NCI-H1436 treated with DMSO at 0.1 percent for 48 hours (cell line): Measurements from ENCODE around the gene KIF6.
"Not testable (repeated sequence)": the region's sequence is repeated elsewhere in the genome, so short reads cannot be mapped to it uniquely, and the experiment has no call there.

Experiments
- DNase-seq: peaks from one replicate; lab custom pipeline; 2025; lab: John Stamatoyannopoulos, UW

KIF6 gene

DNA sequence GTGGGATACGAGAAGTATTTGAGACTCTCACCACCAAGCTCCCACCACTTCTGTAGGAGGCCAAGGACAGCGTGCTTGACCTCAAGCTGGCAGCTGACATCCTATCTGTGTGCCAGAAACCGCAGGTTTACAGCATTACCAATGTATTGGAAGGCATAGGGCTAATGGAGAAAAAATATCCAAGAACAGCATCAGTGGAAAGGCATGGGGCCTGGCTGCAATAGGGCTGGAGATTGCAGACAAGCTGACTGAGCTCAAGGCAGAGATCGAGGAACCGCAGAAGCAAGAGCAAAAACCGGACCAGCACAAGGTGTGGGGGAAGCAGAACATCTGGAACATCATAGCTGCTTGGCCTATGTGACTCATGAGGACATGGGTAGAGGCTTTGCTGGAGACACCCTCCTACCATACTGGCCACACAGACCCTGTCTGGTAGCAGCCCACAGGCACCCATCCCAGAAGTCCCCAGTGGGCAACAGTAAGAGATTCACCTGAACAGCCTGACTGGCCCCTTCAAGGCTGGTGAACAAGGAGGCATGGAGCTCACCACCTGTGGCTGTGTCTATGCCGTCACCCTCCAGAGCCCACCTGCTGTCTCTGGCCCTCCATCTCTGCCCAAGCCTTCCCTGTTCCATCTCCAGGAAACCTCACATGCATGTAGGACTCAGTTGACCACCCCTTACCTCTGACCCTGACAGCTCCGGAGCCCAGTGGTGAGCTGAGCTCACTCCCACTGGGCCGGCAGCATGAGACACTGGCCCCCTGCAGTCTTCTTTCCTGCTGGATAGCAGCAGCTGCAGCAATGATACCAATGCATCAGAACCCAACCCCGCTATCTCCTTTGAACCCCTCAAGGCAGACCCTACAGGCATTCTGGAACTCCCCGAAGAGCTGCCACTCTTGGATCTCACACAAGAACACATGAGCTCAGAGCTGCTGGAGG, 171.1 kb downstream of the KIF6 start:
- DNase-seq = no peak

DNA sequence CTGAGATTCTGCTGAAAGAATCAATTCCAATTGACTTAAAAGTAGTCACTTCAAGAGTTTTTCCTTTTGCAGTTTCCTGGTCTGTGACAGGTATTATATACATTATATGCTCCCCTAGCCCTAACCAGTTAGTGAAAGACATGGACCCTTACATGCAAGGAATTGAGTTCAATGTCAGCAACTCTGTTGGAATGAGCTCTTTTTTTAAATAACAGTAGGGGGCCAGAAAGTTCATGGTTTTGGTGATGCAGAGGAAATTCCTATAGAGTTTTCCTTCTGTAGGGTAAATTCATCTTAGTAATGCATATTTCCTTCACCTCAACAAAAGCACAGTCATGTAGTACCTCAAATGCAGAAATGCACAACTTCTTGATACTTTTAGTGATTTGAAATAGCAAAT, 172.2 kb downstream of the KIF6 start:
- DNase-seq = no peak

DNA sequence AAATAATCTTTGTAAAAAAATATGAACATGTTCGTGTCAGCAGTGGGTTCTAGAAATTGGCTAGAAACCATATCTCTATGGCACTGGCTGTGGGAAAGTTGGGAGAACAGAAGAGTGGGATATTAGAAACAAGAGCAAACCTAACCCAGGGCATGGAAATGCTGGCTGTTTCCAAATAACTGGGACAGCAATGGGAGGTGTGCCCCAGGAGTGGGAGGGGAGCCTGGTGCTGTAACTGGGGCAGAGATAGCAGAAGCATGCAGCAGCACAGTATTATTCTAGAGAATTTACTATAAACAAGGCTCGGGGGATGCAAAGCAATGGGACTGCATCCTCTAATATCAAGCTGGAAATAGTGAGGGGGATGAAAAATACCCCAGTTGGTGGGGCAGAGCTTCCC, 175.0 kb downstream of the KIF6 start:
- DNase-seq = no peak

DNA sequence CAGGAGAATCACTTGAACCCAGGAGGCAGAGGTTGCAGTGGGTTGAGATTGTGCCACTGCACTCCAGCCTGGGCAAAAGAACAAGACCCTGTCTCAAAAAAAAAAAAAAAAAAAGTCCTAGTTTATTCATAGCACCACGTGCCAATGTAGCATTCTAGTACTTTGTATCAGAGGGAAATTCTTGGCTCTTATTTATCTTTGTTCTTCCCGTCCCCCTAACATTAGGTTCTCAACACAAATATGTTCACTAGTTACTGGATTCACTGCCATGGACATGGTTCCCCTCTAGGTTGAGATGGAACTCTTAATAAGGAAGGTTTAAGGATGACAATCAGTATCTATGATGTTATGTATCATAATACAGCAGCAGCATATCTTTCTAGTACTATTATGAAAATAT, 178.5 kb downstream of the KIF6 start:
- no peak for DNase-seq

DNA sequence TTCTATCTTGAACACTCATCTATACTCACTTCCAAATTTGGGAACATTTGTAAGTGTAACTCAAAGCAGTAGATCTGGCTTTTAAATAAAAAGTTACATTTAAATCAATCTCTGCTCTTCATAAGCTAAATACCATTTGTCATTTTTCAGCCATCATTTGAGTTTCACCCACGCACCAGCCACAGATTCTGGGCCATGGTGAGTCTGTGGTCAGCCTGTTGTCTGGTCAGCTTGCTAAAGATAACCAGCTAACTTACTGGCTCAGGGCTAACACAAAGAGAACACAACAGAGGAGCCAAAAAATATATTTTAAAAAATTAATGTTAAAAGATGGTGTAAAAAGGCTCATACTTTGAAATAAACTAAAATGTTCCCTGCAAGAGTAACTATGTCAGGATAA, 181.3 kb downstream of the KIF6 start:
- no peak for DNase-seq

DNA sequence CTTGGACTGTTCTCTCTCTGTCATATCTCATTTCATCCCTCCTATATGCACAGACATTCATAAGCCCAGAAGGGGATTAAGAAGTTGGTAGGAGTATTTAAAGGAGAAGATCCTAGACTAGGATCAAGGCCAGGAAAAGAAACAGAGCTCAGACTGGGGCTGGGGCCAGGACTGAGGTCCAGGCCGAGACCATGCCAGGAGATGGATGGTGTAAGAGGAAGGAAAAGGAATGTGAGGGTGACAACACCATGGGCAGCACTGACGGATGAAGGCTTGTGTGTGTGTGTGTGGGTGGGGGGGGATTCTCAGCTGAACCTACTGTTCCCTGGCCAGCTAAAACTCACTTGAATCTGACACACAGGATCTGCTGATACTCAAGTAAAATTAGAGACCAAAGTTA, 182.1 kb downstream of the KIF6 start:
- DNase-seq = no peak

DNA sequence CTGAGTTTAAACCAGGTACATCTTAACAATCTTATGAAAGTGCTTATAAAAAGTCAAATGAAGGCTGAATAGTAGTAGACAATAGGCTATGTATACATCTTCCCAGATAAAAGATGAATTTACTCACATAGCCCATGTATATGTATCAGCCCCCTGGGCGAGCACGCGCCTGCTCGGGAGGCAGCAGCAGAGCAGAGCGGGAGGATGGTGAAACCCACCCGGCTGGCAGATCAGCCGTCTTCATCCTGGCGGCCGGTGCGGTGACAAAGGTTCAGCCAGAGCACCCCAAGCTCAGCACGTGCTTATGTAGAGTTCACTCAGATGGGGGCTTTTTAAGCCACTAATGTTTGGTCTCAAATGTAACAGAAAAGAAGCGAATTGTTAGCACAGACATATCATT, 184.8 kb downstream of the KIF6 start:
- no peak for DNase-seq

DNA sequence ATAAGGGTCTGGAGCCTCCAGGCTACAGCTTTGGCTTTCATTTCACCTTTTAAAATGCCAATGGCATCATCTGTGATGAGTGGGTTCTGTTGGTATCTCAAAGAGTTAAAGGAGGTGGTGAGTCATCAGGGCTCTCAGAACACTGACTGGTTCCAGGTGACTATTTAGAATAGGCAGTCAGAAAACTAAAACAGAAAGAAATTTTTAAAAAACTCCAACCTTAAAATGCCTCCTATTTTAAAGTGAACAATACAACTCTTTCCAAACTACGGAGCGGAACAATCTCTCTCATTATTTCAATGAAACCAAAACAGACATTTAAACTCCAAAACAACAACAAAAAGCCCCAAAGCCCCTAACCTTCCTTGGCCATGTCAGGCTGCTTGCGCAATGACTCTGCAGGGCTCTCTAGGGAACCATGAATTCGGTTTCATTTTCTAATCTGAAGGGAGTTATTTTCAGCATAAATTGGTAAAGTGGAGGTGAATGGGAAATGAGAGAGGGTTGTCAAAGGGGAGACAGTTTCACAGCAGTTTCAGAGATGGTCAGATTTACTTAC, 194.9 kb downstream of the KIF6 start:
- DNase-seq = no peak

DNA sequence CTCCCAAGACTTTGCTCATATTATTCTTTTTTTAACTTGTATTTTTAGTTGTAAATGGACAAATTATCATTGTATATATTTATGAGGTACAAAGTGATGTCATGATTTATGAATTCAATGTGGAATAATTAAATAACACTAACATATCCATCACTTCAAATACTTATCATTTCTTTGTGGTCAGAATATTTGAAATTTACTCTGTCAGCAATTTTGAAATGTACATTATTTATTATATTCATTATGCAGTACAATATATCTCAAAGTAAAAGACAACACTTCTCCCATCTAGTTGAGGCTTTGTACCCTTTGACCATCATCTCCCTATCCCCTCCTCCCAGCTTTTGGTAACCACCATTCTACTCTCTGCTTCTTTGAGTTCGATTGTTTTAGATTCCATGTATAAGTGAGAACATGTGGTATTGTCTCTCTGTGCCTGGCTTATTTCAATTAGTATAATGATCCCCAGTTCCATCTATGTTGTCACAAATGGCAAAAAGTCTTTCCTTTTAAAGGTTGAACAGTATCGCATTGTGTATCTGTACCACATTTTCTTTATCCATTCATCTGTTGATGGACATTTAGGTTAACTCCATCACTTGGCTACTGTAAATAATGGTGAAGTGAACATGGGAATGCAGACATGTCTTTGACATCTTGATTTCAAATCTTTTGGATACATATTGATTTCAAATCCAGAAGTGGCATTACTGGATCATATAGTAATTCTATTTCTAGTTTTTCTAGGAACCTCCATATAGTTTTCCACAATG, 197.2 kb downstream of the KIF6 start:
- no peak for DNase-seq

DNA sequence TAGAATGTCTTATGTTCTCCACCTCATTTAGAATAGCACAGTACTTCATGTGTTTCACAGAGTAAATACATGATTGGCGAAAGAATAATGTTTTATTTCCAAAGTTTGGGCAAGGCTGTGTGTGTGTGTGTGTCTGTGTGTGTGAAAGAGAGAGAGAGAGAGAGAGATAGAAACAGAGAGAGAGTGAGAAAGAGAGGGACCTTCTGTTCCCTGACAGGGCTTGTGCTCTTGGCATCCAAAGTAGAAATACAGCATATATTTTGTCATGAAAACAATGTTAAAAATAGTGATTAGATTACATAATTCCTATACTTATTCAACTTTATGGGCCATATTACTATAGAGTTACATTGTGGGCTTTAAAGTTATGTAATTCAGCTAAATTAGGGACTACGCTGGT, 201.2 kb downstream of the KIF6 start:
- DNase-seq = no peak

DNA sequence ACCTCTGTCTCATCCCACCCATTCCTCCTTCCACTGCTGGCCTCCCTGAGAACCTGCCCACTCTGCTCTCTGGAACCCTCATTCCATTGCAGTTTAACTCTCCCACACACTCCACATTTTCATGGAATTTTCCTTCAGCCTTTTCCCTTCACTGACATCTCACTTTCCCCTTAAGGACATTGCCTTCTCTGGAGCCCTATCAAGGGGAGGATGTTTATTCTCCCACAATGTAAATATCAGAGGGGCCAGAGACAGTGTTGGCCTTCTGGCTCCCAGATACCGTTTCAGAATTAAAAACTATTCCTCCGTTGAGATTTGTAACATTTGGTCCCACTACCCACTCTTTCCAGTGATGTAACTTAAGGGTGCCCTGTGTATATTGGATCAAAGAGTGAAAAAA, 203.2 kb downstream of the KIF6 start:
- no peak for DNase-seq

DNA sequence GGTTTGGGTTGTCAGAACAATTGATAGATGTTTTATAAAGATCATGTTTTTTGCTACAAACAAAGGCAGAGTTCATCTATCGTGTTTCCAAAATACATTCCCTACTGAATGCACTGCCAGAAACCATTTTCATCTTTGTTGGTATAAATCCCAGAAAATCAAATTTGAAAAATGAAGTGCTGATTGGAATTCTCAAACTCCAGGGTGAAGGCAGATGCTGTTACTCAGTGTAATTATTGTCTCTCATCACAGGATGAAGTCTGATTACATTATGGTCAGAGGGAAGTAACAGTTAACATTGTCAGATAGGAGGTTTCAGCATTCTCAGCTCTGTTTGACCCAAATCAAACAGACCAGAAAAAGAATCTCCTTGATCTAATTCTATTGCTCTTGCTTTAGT, 204.3 kb downstream of the KIF6 start:
- no peak for DNase-seq

DNA sequence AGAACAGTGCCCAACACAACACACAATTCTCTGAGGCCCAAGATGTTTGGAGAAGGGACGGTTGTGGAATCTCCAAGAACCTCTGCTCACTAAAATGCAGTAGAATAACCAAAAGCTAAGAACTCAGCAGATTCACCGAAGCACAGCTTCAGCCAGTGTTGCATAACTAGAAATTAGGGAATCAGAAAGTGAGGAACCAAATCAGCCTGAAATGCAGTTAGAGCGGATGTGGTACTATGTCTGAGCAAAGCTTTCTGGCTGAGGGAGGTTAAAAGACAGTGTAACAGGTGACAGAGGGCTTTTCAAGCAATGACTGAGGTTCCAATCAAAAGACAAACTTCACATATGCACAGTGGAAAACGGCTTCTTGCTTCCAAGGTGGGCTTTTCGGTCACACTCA, 204.8 kb downstream of the KIF6 start:
- DNase-seq = no peak

DNA sequence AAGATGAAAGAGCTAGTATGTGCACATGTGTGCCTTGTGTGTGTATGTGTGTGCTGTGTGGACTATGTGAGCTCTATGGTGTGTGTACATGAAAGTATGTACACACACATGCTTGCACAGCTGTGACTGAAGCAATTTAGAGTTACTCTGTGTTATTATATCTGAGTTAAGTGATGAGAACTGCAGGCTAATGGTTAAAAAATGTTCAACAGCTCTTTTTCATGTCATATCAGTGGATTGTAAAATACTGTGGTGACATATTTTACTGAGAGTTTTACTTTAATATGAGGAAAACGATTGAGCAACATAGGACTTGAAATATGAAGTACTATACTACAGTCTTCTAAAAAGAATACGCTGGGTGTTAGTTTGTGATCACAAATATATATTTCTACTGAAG, 207.0 kb downstream of the KIF6 start:
- no peak for DNase-seq

DNA sequence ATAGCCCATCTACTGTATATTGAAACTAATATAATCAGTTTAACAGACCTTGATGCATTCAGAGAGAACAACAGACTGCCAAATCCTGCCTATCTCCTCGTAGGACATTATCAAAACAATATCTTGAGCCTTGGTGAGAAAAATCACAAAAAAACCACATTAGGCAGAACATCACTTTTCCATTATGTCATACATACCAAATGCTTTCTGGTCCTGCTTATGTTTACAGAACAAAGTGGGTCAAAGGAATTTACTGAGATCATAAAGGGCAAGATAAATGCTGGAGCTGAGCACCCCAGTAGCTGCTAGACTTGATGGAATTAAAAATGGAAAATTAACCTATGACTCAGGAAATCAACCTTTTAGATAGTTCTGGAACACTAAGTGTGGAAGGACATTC, 207.5 kb downstream of the KIF6 start:
- no peak for DNase-seq

DNA sequence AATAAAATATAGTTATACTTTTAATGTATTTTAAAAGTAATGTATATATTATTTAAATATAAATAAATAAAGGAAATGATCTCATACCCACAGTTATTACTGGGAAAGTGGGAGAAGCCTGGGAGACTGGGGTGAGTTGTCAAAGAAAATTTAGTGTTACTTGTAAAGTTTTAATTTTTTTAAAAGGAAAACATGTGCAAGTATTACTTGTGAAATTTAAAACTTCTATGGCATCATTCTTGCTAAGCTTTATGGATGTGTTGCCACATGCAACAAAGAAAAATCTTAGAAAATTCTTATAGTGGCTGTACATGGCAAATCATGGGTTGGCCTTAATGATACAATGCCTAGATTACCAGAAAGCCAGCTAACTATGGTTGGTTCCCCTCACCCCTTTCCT, 208.7 kb downstream of the KIF6 start:
- no peak for DNase-seq

DNA sequence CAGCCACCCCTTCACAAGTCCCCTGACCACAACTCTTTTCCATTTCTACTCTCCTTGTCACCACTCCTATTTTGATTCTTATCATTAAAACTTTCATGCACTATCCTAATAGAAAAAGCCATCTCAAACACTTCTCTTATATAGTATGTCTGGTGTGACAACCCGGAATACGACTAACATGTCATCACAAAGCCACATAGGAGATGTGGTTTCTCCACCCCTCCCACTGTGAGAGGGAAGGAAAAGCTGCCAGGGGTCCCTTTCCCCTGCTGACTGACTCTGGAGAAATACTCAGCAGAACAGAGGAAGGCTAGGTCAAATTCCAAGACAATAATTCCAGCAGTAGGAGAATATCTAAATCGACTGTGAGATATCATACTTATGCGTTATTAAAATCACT, 209.7 kb downstream of the KIF6 start:
- DNase-seq = no peak

DNA sequence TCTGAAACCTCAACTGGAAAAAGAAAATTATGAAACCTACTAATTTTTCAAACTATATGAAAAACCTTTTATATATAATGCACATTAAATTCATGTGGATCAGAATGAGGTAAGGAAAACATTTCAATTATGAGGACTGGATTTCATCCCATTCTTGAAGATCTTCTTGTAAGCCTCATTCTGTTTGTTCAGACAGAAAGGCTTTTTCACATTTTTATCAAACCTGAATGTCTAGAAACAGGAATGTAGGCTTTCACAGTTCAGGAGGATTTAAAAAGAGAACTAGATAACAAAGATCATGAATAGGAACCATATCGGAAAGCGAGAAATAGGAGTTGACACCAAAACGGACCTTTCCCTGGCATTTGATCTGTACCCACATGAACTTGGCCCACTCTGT, 210.2 kb downstream of the KIF6 start:
- no peak for DNase-seq

DNA sequence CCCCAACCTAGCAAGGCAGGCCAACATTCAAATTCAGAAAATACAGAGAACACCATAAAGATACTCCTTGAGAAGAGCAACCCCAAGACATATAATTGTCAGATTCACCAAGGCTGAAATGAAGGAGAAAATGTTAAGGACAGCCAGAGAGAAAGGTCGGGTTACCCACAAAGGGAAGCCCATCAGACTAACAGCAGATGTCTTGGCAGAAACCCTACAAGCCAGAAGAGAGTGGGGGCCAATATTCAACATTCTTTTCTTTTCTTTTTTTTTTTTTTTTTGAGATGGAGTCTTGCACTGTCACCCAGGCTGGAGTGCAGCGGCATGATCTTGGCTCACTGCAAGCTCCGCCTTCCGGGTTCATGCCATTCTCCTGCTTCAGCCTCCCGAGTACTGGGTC, 215.4 kb downstream of the KIF6 start:
- DNase-seq = not testable (repeated sequence)

DNA sequence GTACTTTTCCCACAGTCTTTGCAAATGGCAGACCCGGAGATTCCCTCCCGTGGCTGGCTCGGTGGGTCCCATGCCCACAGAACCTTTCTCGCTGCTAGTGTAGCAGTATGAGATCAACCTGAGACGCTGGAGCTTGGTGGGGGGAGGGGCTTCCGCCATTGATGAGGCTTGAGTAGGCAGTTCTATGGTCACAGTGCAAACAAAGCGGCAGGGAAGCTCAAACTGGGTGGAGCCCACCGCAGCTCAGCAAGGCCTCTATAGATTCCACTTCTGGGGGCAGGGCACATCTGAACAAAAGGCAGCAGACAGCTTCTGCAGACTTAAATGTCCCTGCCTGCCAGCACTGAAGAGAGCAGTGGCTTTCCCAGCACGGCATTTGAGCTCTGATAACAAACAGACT, 216.7 kb downstream of the KIF6 start:
- no peak for DNase-seq

DNA sequence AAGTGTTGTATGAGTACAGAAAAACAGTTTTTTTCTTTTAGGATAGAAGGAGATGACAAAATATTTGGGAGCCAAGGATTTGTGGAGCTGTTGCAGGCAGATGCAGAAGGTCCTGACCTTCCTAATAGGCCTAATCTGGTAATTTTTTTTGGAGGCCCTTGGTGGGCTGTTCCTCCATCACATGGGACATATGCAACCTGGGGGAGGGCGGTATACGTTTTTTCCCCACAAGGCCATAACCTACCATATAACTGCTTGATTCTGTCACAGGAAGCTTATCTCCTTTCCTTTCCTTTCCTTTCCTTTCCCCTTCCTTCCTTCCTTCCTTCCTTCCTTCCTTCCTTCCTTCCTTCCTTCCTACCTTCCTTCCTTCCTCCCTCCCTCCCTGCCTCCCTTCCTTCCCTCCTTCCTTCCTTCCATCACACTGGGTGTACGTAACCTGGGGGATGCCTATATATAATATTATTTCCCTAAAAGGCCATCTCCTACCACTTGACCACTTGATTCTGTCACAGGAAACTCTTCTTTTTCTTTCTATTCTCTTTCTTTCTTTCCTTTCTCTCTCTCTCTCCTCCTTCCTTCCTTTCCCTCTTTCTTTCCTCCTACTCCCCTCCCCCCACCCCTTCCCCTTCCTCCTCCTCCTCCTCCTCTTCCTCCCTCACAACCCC, 217.7 kb downstream of the KIF6 start:
- no peak for DNase-seq

DNA sequence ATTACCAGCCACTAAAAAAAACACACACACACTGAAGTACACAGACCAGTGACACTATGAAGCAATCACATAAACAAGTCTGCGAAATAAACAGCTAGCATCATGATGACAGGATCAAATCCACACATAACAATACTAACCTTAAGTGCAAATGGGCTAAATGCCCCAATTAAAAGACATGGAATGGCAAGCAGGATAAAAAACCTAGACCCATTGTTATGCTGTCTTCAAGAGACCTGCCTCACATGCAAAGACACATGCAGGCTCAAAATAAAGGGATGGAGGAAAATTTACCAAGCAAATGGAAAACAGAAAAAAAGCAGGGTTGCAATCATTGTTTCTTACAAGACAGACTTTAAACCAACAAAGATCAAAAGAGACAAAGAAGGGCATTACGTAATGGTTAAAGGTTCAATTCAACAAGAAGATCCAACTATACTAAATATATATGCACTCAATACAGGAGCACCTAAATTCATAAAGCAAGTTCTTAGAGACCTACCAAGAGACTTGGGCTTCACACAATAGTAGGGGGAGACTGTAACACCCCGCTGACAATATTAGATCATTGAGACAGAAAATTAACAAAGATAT, 222.7 kb downstream of the KIF6 start:
- DNase-seq = not testable (repeated sequence)
